Fibroblast of lung (primary cell): ENCODE results near the gene SRPK2. TPM values are rescaled to one million over a fixed set of nuclear protein-coding genes. Genes with fewer than 3 reads are reported as not detected.

ENCODE experiments used
- DNase-seq, 2 donors: peaks; one replicate each; pipeline versions ENCODE4 v3.0.0 to v3.0.0-alpha.2; 2010; ENCODE audit warnings: low read depth in 2 of 2
- H2AFZ ChIP-seq: 2 replicates; pipeline ENCODE4 v1.5.1; 2012; ENCODE audit warnings: low read length, control low read depth, inconsistent platforms
- H3K27ac ChIP-seq: 2 replicates; pipeline ENCODE4 v1.5.1; 2011; ENCODE audit warnings: low read length, control low read depth; ENCODE audit not compliant: insufficient read depth
- H3K27me3 ChIP-seq: 2 replicates; pipeline ENCODE4 v1.5.1; 2011; ENCODE audit warnings: mild to moderate bottlenecking, low read length; ENCODE audit not compliant: control insufficient read depth, insufficient read depth
- H3K36me3 ChIP-seq: 2 replicates; pipeline ENCODE4 v1.5.1; 2011; ENCODE audit warnings: low read length; ENCODE audit not compliant: control insufficient read depth, insufficient read depth
- H3K4me1 ChIP-seq: 2 replicates; pipeline ENCODE4 v1.5.1; 2011; ENCODE audit warnings: low read length; ENCODE audit not compliant: control insufficient read depth, insufficient read depth; ENCODE audit errors: extremely low read depth
- H3K4me2 ChIP-seq: 2 replicates; pipeline ENCODE4 v1.5.1; 2011; ENCODE audit warnings: low read length, control low read depth; ENCODE audit not compliant: insufficient read depth; ENCODE audit errors: extremely low read depth
- H3K4me3 ChIP-seq, 4 experiments: fragments of 200-600 bp in 1 of 4; sonication (generic) in 1 of 4; replicated peaks in 1 of 4; 2 replicates each; pipeline ENCODE4 v1.5.1; 2011 to 2016; ENCODE audit warnings: low read length in 4 of 4, low read depth in 3 of 4, mild to moderate bottlenecking in 3 of 4, control low read depth in 2 of 4, inconsistent platforms in 1 of 4, mixed read lengths in 1 of 4; ENCODE audit not compliant: insufficient read depth in 1 of 4; ENCODE audit errors: control extremely low read depth in 1 of 4
- H3K79me2 ChIP-seq: 2 replicates; pipeline ENCODE4 v1.5.1; 2012; ENCODE audit warnings: mild to moderate bottlenecking, low read length, inconsistent platforms; ENCODE audit not compliant: control insufficient read depth, insufficient read depth
- H3K9ac ChIP-seq: 2 replicates; pipeline ENCODE4 v1.5.1; 2011; ENCODE audit warnings: mild to moderate bottlenecking, low read length, control low read depth; ENCODE audit not compliant: insufficient read depth
- H3K9me3 ChIP-seq: 2 replicates; pipeline ENCODE4 v1.5.1; 2012; ENCODE audit warnings: low read depth, low read length; ENCODE audit not compliant: control insufficient read depth, insufficient read depth
- H4K20me1 ChIP-seq: 2 replicates; pipeline ENCODE4 v1.5.1; 2011; ENCODE audit warnings: low read length; ENCODE audit not compliant: control insufficient read depth, insufficient read depth; ENCODE audit errors: extremely low read depth
- EZH2 ChIP-seq: IDR thresholded peaks from 2 replicates; pipeline ENCODE4 v1.5.1; 2012; ENCODE audit warnings: low read length, control low read depth, mild to moderate bottlenecking; ENCODE audit errors: missing control alignments
- polyA plus RNA-seq, 2 donors: library from polyadenylated mRNA; depleted of rRNA in 1 of 2; stranded (reverse) in 1 of 2; unstranded in 1 of 2; fragments of >200 nt; gene quantifications; 2 replicates each; pipeline ENCODE4 v1.2.1, GENCODE V29; 2011 to 2012; ENCODE audit warnings: missing spikeins in 1 of 2
- total RNA-seq: library from RNA; depleted of rRNA; stranded (reverse); fragments of >200 nt; gene quantifications from 2 replicates; pipeline ENCODE4 v1.2.1, GENCODE V29; 2014
- TF ChIP-seq, protein P1 (sequence below), 2 donors: IDR thresholded peaks in 1 of 2; conservative IDR thresholded peaks in 1 of 2; 1 replicate in 1 of 2; 2 replicates in 1 of 2; pipeline ENCODE4 v1.5.1; 2011 to 2012; ENCODE audit warnings: low read length in 2 of 2, control low read depth in 1 of 2, inconsistent platforms in 1 of 2, low read depth in 1 of 2, mild to moderate bottlenecking in 1 of 2

Gene SRPK2
- total and polyA plus RNA-seq, 2 donors (not counting 1 experiment from before 2014, with no cell fraction given) = 27.8 to 61.8 TPM

DNA sequence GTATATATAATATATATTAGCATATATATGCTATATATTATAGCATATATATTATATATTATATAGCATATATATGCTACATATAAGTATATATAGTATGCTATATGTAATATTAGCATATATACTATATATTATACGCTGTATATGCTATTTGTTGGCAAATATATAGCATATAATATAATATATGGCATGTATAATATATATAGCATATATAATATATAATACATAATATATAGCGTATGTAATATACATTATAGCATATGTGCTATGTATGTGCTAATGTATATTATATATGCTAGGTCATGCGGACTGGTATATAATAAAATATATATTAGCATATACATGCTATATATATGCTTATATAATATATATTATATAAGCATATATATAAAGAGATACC lies 301.9 kb downstream of the SRPK2 start:
- Histone ChIP-seq H3K27ac (no peak overlapping the region), H3K4me2 (no peak overlapping the region), H3K79me2 (peaks cover 11% of the 10 kb centered on the region), H4K20me1 (no peaks in the 10 kb centered on the region), H3K27me3 (no peaks in the 10 kb centered on the region), H3K9me3 (no peaks in the 10 kb centered on the region), H2AFZ (no peak overlapping the region), H3K36me3 (no peaks in the 10 kb centered on the region), H3K4me1 (peaks cover 3% of the 10 kb centered on the region), H3K9ac (no peak overlapping the region), H3K4me3 (no peak overlapping the region)
- TF ChIP-seq EZH2 = no peak
- TF ChIP-seq, protein P1, sequence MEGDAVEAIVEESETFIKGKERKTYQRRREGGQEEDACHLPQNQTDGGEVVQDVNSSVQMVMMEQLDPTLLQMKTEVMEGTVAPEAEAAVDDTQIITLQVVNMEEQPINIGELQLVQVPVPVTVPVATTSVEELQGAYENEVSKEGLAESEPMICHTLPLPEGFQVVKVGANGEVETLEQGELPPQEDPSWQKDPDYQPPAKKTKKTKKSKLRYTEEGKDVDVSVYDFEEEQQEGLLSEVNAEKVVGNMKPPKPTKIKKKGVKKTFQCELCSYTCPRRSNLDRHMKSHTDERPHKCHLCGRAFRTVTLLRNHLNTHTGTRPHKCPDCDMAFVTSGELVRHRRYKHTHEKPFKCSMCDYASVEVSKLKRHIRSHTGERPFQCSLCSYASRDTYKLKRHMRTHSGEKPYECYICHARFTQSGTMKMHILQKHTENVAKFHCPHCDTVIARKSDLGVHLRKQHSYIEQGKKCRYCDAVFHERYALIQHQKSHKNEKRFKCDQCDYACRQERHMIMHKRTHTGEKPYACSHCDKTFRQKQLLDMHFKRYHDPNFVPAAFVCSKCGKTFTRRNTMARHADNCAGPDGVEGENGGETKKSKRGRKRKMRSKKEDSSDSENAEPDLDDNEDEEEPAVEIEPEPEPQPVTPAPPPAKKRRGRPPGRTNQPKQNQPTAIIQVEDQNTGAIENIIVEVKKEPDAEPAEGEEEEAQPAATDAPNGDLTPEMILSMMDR (conservative IDR thresholded peaks at IDR 0.05 in 1 of 2, IDR thresholded peaks at IDR 0.05 in 1 of 2; ENCODE audit: low read depth in 1 of 2, low read length in 2 of 2) = no peak
- DNase-seq = no peak

DNA sequence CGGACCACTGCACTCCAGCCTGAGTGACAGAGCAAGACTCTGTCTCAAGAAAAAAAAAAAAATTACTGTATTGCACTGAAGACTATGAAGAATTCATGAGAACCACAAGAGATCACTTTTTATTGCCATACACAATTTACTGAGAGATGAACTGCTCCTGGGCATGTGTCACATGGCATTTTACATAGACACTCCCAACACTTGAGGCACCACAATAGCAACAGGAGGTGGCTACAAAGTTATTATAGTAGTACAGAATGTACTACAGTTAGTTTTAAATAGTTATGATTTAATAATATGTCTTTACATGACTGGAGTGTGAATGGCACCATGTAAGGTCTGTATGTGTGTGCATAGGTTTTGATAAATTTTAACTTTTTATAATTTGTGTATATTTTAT lies 304.1 kb downstream of the SRPK2 start:
- Histone ChIP-seq H3K27ac (no peak overlapping the region), H3K4me3 (no peak overlapping the region), H4K20me1 (no peaks in the 10 kb centered on the region), H3K4me1 (peaks cover 3% of the 10 kb centered on the region), H3K9me3 (no peaks in the 10 kb centered on the region), H2AFZ (no peak overlapping the region), H3K79me2 (peaks cover 10% of the 10 kb centered on the region), H3K27me3 (no peaks in the 10 kb centered on the region), H3K36me3 (no peaks in the 10 kb centered on the region), H3K9ac (no peak overlapping the region), H3K4me2 (no peak overlapping the region)
- no peak for DNase-seq
- TF ChIP-seq, protein P1 (conservative IDR thresholded peaks at IDR 0.05 in 1 of 2, IDR thresholded peaks at IDR 0.05 in 1 of 2; ENCODE audit: low read depth in 1 of 2, low read length in 2 of 2) = no peak
- TF ChIP-seq EZH2 = no peak

DNA sequence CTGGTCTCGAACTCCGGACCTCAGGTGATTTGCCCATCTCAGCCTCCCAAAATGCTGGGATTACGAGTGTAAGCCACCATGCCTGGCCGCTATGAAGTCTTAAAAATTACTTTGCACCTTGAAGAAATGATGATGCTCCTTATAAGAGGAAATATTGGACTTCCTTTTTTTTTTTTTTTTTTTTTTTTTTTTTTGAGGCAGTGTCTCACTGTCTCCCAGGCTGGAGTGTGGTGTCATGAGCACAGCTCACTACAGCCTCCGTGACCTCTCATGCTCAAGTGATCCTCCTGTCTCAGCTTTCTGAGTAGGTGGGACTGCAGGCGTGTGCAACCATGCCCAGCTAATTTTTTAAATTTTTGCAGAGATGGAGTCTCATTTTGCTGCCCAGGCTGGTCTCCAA lies 309.4 kb downstream of the SRPK2 start:
- peaks cover 7% of the 10 kb centered on the region for H3K36me3 ChIP-seq
- H3K27ac ChIP-seq = no peak overlapping the region
- TF ChIP-seq EZH2 = no peak
- TF ChIP-seq, protein P1 (conservative IDR thresholded peaks at IDR 0.05 in 1 of 2, IDR thresholded peaks at IDR 0.05 in 1 of 2; ENCODE audit: low read depth in 1 of 2, low read length in 2 of 2) = no peak
- H3K27me3 ChIP-seq = no peaks in the 10 kb centered on the region
- no peak for DNase-seq
- no peak overlapping the region for H3K9ac ChIP-seq
- H3K4me1 ChIP-seq = no peaks in the 10 kb centered on the region
- H3K79me2 ChIP-seq = peaks cover 4% of the 10 kb centered on the region
- no peak overlapping the region for H3K4me2 ChIP-seq
- no peaks in the 10 kb centered on the region for H3K9me3 ChIP-seq
- H2AFZ ChIP-seq = no peak overlapping the region
- no peaks in the 10 kb centered on the region for H4K20me1 ChIP-seq
- no peak overlapping the region for H3K4me3 ChIP-seq
